AG20443 (cell line): ENCODE data around the gene CCDC179.

Source experiments
- DNase-seq: peaks from one replicate; pipeline ENCODE4 v3.0.0; 2012; ENCODE audit warnings: low spot score, mixed read lengths

The CCDC179 gene

GRCh38 chr11:22807855-22808570 is 52.3 kb downstream of the CCDC179 start:
- DNase-seq, result no peak

- DNase-seq, result no peak
These were observed 52.9 kb downstream of the CCDC179 start for GRCh38 chr11:22807391-22807790.

GRCh38 chr11:22802861-22803260 is 57.4 kb downstream of the CCDC179 start:
- DNase-seq, result no peak

GRCh38 chr11:22800482-22800881 is 59.8 kb downstream of the CCDC179 start:
- no peak for DNase-seq

GRCh38 chr11:22798901-22799300 is 61.4 kb downstream of the CCDC179 start:
- DNase-seq, result no peak

GRCh38 chr11:22797047-22797446 is 63.2 kb downstream of the CCDC179 start:
- DNase-seq, result no peak
